ENCODE results near the gene SULT1E1.

Gene SULT1E1

DNA sequence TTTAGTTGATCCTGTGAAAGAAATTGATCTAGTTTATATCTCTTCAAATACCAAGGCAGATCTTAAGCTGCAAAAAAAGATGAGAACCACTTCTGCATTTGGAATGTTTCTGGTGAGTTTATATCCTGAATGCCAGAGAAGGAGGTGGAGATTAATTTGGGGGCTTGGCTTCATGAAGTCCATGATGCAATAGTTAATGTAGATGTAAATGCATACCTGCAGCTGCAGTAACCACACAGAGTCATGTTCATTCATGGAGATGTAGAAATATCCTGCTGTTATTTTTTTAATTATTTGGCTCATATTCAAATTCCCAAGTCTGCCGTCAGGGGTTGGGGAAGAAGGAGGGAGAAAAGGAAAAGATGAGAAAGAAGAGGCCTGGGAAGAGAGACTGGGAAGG is at the start of gene SULT1E1:
Gene SULT1E1 (minus strand): TSS at position 94 of the 400 bp plus-strand sequence. CDS start 2,501 bp downstream, outside the sequence.
- FAIRE-seq, result no peak

DNA sequence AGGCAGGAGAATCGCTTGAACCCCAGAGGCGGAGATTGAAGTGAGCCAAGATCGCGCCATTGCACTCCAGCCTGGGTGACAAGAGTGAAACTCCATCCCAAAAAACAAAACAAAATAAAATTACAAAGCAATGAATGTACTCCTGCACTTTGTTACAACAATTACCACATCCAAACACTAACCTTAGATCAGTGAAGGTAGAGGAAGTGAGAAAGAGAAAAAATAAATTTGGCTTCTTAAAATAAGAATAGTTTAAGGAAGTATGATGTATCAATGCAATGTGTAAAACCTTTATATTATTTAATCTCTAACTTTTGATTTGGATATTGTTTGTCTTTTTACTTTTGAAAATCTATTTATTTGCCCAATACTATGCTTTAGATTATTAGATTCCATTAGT is 49.2 kb upstream of the SULT1E1 start:
- FAIRE-seq, result no peak

DNA sequence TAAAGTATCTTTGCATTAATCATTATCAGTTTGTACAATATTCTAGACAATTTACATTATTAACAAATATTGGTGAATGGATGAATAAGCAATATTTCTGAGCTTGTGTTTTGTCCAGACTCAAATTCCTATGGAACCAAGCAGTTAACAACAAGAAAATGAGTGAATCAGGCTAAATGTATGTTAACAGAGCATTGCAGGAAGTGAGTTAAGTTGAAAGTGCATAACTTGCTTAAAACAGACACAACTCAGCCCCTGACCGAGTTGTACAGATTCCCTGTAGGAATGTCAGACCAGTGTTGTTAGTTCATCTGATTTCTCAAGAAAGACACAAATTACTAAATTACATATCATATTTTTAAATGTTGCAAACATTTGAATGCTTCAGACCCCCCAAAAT is 47.2 kb upstream of the SULT1E1 start:
- FAIRE-seq, result no peak

- peak; percentile 93 for FAIRE-seq
Observed at GRCh38 chr4:69896530-69897116, 36.7 kb upstream of the SULT1E1 start.

GRCh38 chr4:69894721-69895120 is 34.8 kb upstream of the SULT1E1 start:
- FAIRE-seq, result no peak

GRCh38 chr4:69894186-69894585 is 34.2 kb upstream of the SULT1E1 start:
- FAIRE-seq, result no peak

- FAIRE-seq, result no peak
Observed at GRCh38 chr4:69888336-69888735, 28.4 kb upstream of the SULT1E1 start.

DNA sequence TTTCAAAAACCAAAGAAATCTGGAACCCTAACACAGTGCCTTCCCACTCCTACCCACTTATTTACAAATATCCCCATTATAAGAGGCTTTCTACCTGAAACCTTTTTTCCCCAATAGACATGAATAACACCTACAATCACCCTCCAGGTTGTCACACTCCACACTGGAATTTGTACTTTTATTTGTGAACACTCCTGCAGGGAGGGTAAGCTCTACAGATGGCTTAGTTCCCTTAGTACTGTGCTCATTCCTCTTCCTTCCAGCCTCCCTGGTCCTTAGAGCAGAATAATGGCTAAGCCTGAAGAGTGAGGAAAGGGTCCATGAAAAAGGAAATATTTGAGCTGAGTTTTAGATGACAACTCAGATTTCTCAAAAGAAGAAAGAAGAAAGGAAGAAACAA is 22.2 kb upstream of the SULT1E1 start:
- FAIRE-seq, result no peak

DNA sequence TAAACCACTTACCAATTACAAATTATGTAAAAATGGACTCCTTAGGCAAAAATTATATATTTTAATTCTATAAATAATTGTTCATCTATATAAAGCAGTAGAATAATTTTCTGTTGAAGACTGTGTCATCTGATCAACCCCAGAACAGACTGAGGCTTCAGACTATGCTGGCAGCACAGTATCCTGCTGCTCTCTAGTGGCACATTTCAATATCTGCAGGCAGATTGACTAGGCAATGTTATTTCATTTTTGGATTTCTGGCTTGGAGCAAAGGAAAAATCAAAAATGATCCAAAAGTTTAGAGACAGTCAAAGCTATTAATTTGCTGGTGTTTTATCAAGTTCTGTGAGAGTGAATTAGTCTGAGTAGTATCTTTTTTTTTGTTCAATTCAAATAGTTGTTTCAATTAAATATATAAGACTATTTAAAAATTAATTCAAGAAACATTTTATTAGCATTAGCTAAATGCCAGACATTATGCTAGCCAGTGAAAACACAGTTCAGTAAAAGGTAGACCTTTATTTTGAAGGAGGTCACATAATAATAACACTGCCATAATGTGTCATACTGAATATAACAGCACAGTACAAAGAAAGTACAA is 21.3 kb upstream of the SULT1E1 start:
- FAIRE-seq, result peak; percentile 80

DNA sequence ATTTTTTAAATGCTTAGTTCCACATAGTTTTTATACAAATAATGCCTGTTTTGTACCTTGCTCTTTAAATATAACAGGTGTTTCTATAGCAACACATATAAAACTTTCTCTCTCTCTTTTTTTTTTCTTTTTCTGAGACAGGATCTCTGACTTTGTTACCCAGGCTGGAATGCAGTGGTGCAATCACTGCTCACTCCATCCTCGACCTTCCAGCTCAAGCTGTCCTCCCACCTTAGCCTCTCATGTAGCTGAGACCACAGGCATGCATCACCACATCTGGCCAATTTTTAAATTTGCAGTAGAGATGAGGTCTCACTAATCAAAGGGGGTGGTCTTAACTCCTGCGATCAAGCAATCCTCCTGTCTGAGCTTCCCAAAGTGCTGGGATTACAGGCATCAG is 18.3 kb upstream of the SULT1E1 start:
- no peak for FAIRE-seq

DNA sequence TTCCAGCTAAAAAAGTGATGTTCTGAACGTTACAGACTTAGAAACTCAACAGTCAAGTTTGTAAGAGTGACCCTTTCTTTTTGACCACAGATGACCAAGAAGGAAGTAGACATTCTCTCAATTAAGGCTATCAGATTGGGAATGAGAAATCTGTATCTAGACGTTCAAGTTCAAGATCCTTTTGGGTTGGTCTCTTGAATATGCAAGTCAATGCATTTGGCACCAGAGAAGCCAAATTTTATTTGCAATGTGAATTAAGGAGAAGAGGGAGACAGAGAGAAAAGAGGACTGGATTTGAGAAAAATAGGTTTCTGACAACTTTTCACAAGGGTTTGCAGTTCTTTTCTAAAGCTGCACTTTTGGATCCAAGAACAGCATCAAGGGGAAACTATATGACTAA is 17.5 kb upstream of the SULT1E1 start:
- FAIRE-seq, result no peak

GRCh38 chr4:69876071-69876470 is 16.1 kb upstream of the SULT1E1 start:
- no peak for FAIRE-seq

- FAIRE-seq, result no peak
Observed at GRCh38 chr4:69875576-69875975, 15.6 kb upstream of the SULT1E1 start.

GRCh38 chr4:69874507-69874906 is 14.6 kb upstream of the SULT1E1 start:
- no peak for FAIRE-seq

GRCh38 chr4:69861756-69862155 is 1.8 kb upstream of the SULT1E1 start:
- no peak for FAIRE-seq

DNA sequence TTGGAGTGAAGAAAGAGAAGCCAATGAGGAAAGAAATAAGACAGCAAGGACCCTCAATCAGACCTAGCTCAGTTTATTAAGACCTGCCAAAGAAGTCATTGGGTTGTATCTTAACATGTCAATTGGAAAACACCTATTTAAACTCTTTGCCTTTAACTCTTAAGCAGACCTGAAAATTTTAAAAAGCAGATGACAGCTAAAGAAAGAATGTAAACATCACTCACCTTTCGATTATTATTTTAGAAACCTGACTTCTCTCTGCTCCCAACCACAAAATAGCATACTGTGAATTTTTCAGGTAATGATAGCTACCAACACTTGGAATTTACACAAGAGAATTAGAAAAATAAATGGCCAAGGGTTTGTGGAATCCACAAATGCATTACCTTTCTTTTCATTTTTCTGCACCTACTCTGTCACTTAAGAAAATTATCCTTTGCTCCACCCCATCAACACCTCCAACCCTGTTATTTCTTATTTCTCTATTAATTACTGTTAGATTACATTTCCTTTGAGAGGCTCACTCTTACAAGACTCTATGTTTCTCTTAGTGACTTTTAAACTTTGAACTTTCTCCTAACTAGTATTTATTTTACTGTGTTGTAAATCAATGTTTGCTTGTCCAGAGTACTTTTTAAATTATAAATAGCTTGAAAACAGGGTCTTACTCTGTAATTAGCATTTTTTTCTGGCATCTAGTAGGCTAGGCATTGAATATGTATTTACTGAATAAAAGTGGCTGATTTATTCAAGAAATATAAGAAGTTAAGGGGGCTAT is 765 bp upstream of the SULT1E1 start:
- no peak for FAIRE-seq

GRCh38 chr4:69859140-69859685 is 732 bp downstream of the SULT1E1 start:
- no peak for FAIRE-seq

- no peak for FAIRE-seq
Observed at GRCh38 chr4:69858690-69859089, 1.3 kb downstream of the SULT1E1 start.

DNA sequence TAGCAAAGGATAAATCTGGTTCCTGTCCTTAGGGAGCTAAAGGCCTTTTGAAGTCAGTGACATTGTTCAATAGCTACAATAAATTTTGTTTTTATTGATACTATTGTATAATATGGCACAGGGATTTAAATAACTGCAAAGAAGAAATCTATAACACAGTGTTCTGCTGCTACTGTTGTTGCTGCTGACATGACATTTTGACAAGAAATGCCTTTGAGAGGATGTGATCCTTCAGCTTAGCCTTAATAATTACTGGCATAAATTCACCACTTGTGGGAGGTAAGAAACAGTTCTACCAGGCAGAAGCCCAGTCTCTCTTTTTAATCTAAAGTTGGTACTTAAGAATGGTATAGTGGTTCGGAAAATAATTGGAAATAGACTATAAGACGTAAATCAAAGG is 4.1 kb downstream of the SULT1E1 start:
- no peak for FAIRE-seq

DNA sequence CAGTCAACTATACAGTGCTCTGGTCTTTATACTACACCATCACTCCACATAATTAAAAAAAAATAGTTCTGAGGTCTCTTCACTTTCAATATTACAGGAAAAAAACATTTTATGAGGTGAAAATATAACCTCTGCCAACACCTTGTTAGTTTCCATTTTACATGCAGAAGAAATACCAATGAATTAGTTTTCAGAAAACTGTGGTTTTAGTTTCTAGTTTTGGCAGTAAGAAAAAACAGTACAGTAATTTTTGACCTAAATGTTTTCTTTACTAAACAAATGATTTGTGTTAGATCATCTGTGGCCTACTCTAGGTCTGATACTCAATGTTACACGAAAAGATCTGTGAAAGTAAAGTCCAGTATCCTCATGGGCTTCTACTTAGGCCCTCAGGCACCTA is 10.0 kb downstream of the SULT1E1 start:
- no peak for FAIRE-seq

- no peak for FAIRE-seq
Observed at GRCh38 chr4:69849297-69849696, 10.6 kb downstream of the SULT1E1 start.

GRCh38 chr4:69848028-69848427 is 11.9 kb downstream of the SULT1E1 start:
- FAIRE-seq, result no peak

GRCh38 chr4:69843932-69844331 is 16.0 kb downstream of the SULT1E1 start:
- FAIRE-seq, result no peak

- no peak for FAIRE-seq
Observed at GRCh38 chr4:69843301-69843700, 16.6 kb downstream of the SULT1E1 start.
